NOMO-1 treated with dmso at 0.1 percent for 144 hours (cell line): ENCODE data around the gene DZIP1.
"Not testable (repeated sequence)": the region's sequence is repeated elsewhere in the genome, so short reads cannot be mapped to it uniquely, and the experiment has no call there.

ENCODE experiments used
- DNase-seq: peaks from one replicate; lab custom pipeline; 2025; ENCODE audit not compliant: unreplicated experiment; lab: John Stamatoyannopoulos, UW

Gene DZIP1, protein sequence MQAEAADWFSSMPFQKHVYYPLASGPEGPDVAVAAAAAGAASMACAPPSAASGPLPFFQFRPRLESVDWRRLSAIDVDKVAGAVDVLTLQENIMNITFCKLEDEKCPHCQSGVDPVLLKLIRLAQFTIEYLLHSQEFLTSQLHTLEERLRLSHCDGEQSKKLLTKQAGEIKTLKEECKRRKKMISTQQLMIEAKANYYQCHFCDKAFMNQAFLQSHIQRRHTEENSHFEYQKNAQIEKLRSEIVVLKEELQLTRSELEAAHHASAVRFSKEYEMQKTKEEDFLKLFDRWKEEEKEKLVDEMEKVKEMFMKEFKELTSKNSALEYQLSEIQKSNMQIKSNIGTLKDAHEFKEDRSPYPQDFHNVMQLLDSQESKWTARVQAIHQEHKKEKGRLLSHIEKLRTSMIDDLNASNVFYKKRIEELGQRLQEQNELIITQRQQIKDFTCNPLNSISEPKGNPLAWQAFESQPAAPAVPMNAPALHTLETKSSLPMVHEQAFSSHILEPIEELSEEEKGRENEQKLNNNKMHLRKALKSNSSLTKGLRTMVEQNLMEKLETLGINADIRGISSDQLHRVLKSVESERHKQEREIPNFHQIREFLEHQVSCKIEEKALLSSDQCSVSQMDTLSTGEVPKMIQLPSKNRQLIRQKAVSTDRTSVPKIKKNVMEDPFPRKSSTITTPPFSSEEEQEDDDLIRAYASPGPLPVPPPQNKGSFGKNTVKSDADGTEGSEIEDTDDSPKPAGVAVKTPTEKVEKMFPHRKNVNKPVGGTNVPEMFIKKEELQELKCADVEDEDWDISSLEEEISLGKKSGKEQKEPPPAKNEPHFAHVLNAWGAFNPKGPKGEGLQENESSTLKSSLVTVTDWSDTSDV

DNA sequence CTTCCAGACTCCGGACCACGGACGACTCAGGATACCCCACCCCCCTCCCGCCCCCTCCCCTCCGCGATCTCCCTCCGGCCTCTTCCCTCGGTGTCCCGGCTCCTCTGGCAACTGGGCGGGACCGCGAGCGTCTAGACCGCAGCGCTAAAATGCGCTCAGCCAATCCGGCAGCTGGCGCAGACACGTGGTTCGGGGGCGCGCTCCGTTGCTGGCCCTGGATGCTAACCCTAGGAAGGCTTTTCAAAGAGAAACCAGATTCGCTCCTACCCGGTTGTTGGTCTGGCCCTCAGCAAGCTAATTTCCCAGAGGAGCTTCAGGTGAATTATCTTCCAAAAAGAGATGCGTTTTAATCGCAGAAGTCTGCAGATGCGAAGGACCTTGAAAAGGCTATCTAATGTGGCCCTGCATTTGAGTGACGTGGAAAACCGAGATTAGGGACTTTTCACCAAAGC is at the start of gene DZIP1:
DZIP1 (minus strand) TSS at position 106 of the 452 bp plus-strand sequence. CDS start 2,677 bp downstream, outside the sequence.
- peak; percentile 23 for DNase-seq

DNA sequence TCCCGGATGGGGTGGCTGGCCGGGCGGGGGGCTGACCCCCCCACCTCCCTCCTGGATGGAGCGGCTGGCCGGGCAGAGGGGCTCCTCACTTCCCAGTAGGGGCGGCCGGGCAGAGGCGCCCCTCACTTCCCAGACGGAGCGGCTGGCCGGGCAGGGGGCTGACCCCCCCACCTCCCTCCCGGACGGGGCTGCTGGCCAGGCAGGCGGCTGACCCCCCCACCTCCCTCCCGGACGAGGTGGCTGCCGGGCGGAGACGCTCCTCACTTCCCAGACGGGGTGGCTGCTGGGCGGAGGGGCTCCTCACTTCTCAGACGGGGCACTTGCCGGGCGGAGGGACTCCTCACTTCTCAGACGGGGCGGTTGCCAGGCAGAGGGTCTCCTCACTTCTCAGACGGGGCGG is 46.5 kb upstream of the DZIP1 start:
- DNase-seq, result not testable (repeated sequence)

DNA sequence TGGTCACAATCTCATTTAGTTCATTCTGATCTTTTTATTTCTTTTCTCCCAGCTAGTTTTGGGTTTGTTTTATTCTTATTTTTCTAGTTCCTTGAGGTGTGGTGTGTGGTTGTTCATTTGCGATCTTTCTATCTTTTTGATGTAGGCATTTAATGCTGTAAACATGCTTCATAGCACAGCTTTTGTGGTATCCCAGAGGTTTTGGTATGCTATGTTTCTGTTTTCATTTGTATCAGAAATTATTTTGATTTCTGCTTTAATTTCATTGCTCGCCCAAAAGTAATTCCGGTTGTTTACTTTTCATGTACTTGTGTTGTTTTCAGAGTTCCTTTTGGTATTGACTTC is 45.0 kb upstream of the DZIP1 start:
- DNase-seq, result no peak

DNA sequence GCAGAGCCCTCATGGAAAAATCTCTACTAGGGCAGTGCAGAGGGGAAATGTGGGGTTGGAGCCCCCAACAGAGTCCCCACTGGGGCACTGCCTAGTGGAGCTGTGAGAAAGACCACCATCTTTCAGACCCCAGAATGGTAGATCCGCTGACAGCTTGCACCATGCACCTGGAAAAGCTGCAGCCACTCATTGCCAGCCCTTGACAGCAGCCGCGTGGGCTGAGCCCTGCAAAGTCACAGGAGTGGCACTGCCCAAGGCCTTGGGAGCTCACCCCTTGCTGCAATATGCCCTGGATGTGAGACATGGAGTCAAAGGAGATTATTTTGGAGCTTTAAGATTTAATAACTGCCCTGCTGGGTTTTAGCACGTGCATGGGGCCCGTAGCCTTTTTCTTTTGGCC is 40.5 kb upstream of the DZIP1 start:
- DNase-seq, result not testable (repeated sequence)

DNA sequence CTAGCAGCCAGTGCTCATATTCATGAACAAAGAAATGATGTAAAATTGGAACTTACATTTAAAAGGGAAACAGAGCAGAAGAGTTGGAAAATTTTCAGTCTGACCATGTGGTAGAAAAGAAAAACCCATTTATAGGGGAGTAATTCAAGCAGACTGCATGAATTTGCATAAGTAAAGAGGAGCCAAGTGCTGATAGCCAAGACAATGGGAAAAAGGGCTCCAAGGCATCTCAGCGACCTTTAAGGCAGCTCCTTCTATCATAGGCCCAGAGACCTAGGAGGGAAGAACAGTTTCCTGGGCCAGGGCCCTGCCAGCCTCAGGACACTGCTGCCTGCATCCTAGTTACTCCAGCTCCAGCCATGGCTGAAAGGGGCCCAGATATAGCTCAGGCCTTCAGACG is 39.9 kb upstream of the DZIP1 start:
- no peak for DNase-seq

DNA sequence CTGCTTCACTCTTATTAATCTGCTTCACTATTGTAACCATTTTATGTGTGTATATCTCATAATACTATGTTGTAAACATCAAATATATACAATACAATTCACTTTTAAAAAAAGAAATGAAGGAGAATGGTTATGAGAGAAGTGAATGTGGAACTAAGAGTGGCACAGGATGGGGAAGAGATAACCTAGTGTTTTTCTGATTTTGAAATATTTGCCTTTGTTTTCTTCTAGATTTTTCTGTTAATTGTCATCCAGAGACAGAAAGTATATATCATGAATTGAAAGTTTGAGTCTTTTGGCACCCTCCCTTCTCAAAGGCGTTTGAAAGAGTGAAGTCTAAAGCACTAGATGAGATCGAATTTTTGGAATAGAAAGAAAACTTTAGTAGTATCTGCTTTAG is 35.2 kb upstream of the DZIP1 start:
- no peak for DNase-seq

DNA sequence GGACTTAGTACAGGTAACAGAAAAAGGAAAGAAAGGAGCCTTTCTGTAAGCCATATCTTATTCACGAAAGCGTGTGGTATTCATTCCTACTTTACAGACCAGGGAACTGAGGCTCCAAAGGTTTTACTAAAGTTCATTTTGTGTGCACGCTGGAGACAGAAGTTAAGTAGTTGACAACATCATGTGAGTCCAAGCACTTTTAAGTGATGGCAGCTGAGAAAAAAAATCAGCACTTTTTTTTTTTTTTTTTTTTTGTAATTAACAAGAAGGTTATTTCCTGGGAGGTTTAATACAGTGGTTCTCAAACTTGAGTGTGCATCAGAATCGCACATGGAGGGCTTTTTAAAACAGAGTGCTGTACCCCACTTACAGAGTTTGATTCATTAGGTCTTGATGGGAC is 34.5 kb upstream of the DZIP1 start:
- DNase-seq, result no peak

DNA sequence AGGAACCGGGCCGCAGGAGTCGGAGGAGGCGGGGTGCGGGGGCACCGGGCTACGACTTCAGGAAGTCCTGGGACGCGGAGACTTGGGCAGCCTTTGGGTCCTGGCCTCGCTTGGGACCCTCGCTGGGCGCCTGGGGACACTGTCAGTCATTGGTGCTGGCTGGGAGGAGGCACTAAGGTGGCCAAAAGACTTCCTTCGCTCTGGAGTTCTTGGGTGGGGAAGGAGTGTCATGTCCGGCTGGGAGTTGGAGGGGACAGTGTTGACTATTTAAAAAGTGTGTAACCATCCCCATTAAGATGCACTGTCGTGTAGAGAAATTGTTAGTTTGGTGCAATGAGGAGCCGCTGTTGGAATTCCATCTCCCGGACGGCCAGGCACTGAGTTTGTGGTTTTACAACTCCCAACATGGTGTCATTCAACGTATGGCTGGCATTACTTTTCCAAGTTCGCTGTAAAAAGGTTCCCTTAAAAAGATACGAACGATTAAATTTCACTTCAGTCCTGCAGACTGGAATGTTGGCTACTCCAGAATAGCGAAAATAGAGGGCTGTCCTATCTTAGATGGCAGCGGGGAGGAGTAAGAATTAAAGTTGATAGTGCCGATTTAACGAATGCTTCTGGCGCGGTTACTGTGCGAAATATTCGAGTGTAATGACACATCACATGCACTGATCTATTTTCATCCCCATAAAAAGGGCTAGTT is 33.2 kb upstream of the DZIP1 start:
- DNase-seq, result no peak

DNA sequence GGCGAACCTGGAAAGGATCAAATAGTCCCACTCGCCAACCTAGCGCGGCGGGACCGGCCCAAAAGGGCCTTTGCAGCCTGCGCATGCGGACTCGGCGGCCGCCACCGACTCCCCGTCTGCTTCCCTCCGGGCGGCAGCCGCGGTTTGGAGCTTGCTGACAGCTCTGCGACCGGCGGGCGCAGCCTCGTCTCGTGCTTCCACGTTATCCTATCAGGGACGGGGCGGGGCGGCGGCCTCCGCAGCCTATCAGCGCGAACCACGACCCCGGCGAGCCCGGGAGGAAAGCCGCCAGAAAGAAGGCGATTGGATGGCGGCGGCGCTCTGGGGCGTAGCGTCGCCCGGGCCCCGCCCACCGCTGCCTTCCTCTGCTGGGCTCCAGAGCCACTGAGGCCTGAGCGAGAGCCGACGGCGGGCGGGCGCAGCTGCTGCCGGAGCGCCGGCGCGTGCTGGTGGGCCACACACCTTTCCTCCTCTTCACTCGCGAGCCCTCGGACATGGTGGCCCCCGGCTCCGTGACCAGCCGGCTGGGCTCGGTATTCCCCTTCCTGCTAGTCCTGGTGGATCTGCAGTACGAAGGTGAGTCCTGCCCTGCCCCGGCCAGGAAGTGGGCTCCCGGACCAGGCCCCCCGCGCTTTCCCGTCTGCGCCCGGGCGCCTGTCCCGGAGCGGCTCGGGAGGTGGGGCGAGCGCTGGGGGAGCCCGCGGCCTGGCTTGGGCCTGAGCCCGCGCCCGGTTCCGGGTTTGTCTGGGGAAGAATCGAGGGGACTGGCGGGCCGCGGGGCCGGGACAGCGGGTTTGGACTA is 32.5 kb upstream of the DZIP1 start, which contains the start of gene DNAJC3:
DNAJC3 (plus strand) TSS at position 378 of the 802 bp plus-strand sequence; CDS start at position 495, 117 bp downstream.
- peak; percentile 96 for DNase-seq

DNA sequence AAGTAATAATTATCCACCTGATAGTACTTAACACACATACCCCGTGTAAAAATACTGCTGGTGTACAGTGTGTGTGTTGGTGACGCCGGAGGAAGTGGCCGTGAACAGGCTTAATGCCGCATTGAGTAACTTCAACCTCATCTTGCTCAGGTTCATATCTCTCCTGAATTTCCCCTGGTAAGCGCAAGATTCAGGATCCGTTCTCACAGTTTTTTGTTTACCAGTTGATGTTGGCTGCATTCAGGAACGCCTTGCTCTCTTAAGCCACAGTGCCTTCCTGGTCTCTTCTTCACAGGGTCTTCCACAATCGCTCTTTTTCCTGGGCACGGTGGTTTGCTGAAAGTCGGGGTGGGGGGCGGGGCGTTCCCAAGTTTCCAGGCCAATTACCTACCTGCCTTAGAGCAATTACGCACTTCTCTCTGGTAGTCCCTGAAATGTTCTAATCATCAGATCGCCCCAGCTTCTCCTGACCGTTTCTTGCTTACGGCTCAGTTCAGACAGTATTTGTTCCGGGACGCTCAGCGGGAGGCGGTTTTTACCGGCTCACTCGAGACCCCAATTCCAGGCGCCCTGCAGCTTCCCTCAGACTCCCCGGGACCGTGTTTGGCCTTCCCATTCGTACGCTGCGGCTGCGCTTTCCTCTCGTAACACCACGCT is 31.7 kb upstream of the DZIP1 start:
- peak; percentile 48 for DNase-seq

DNA sequence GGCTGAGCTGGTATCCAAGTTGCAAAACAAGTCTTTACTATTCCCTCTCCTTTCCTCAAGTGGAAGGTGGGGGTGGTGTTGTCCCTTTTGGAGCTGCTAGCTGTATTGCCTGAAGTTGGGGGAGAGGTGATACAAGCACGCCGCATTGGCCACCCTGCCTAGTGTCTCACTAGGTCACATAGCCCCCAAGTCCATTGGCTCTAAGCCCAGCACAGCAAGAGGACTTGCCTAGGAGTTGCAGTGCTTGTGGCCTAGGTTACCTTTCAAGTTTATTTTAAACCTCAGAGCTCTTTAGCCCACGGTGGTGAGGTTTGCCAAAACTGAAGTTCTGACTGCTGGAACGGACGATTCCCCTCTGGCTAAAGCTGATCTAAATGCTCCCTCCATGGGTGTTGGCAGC is 27.1 kb upstream of the DZIP1 start:
- no peak for DNase-seq

DNA sequence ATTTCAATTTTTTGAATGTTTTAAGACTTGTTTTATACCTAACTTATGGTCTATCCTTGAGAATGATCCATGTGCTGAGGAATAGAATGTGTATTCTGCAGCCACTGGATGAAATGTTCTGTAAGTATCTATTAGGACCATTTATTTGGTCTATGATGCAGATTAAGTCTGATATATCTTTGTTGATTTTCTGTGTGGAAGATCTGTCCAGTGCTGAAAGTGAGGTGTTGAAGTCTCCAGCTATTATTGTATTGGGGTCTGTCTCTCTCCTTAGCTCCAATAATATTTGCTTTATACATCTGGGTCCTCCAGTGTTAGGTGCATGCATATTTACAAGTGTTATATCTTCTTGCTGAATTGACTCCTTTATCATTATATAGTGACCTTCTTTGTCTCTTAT is 22.7 kb upstream of the DZIP1 start:
- DNase-seq, result not testable (repeated sequence)

DNA sequence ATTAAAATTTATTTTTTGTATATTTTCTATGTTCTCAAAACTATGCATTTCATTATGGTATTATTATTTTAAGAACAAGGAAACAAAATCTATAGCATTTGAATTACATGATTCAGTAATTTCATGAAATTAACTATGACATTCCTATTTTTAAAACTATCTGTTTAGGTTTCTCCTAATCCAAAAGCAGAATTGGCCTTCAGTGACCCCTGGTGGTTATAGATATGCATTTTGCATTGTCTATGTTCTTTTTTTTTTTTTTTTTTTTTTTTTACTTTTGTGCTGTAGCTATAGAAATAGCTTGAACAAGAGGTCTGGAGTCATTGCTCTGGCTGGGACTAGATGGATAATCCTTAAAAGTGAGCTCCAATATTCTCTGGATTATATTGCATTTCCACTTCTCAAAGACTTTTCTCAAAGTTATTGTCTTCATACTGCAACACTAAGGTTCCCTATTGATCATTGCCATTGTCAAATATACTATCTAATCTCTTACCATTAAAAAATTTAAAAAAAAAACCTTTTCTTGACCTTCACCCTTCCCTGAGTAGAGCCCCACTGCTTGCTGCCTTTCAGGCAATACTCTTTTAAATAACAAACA is 16.6 kb upstream of the DZIP1 start:
- no peak for DNase-seq

DNA sequence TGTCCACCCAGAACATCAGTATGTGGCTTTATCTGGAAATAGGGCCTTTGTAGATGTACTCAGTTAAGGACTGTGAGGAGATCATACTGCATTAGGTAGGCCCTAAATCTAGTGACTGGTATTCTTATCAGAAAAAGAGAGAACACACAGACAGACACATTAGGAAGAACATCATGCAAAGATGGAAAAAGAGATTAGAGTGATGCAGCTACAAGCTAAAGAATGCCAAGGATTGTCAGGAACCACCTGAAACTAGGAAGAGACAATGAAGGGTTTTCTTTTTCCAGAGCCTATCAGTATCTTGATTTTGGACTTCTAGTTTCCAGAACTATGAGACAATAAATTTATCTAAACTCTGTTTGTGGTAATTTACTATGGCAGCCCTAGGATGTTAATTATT is 15.0 kb upstream of the DZIP1 start:
- no peak for DNase-seq

DNA sequence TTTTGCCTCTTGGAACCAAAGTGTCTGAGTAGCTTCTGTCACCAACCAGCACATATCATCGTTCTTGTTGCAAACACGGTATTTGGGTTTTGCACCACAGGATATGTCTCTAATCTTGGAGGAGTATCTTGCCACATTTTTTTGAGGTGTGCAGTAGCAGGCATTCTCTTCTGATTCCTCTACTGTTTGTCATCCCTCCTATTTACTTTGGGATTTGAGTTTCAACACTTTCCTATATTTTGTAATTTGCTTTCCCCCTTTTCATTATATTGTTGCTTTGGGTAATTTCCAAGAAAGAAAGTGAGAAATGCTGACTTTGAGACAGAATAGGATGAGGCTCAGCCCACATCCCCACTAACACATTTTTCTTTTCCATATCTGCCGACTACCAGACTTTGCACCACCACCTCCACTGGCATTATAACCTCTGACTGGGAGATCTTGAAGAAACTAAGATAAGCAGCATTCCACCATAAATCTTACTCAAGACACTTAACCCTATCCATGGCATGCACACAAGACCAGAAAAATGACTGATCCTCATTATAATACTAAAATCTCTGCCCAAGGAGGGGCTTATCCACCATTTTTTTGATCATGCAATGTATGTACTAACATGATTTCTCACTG is 12.0 kb upstream of the DZIP1 start:
- no peak for DNase-seq

DNA sequence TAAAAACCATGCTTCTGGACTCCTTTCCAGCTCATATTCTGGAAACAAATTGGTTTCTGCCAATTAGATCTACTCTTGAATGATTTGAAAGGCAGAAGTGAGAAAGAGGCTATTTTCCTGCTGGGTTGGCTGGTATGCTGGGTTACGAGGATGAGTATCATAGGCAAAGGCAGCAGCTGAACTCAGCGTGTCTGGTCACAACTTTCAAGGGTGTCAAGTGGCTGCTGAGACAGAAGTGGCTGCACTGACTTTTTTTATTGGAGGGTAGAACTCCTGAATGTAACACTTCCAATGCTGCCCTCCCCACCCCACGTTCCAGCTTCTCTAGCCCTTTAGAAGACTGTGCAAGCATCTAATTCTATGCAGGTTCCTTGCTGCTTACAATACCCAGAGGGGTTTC is 8.3 kb upstream of the DZIP1 start:
- no peak for DNase-seq

DNA sequence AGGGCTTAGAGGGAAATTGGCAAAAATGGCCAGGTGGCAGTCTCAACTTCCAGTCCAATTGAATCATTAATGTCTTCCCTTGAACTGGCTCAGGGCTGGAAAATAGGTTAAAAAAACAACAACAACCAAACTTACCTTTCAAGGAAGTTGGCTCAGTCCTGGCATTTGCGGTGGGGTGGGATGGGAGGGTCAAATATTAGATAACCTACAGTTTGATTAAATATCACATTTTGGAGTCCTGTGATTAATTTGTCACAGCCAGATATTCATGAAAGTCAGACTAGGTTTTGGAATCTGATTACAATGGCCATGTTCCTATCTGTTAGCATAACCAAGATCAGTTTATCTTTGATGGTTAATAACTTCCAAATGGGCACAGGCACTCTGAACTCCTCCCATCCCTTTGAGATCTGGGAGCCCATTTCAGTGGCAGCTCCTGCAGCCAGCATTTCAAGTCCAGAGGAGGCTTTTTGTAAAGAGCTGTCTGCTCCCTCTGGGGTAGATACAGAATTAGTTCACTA is 7.8 kb upstream of the DZIP1 start:
- DNase-seq, result no peak

DNA sequence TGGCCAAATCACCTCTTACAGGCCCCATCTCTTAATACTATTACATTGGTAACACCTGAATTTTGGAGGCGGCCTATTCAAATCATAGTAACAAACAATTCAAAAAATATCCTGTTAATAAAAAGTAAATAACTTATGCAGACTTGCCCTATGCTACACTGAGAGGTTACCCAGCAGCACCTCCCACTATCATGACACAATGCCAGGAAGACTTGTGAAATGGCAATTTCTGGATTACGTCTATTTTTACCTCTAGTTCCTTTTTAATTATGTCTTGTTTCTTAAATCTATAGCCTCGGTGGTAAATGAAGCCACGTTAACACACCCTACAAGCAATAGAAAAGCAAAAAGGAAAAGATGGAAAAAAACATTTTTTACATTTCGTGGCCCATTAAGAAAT is 6.2 kb upstream of the DZIP1 start:
- peak; percentile 49 for DNase-seq

DNA sequence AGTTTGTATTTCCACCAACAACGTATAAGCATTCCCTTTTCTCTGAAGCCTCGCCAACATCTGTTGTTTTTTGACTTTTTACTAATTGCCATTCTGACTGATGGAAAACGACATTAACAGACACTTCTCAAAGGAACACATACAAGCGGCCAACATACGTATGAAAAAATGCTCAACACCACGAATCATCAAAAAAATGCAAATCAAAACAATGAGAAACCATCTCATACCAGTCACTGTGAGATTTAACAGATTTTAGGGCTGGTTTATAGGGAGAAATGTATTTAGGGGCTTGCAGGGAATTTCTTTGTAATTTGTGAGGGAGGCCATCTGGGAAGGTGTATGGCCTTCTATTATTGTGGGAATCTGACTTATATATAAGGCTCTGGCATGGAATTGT is 2.8 kb upstream of the DZIP1 start:
- DNase-seq, result no peak
